ENCODE data around the gene CTAGE9. TPM values are rescaled to one million over a fixed set of nuclear protein-coding genes. Genes with fewer than 3 reads are reported as not detected.

The CTAGE9 gene
- total RNA-seq, 1 experiment from 2014 or later: not detected

DNA sequence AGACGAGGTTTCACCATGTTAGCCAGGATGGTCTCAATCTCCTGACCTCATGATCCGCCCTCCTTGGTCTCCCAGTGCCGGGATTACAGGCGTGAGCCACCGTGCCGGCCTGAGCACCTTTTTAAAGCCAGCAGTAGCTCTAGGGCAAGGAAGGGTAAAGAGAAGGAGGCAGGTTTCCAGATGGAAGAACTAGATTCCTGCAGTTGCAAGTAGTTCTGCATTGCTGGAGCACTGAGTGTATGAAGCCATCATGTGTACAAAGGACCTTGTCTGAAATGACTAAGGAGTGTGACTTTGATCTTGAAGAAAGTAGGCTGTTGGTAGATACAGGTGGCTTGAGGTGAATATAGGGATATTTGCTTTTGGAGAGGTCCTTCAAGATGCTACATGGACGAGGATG, 13.9 kb downstream of the CTAGE9 start:
- Histone ChIP-seq H3K4me1 (replicated peaks; ENCODE audit: insufficient read depth) (no peaks in the 10 kb centered on the region), H3K4me3 (no peak overlapping the region), H4K20me1 (ENCODE audit: insufficient read depth) (no peaks in the 10 kb centered on the region), H3K9me3 (ENCODE audit: insufficient read depth, low read depth) (no peaks in the 10 kb centered on the region), H3K79me2 (ENCODE audit: low read depth) (no peaks in the 10 kb centered on the region), H2AFZ (no peak overlapping the region), H3K9me2 (ENCODE audit: insufficient read depth) (no peaks in the 10 kb centered on the region), H3K27me3 (ENCODE audit: insufficient read depth, low read depth) (no peaks in the 10 kb centered on the region), H3K27ac (no peak overlapping the region), H3K36me3 (ENCODE audit: low read depth) (no peaks in the 10 kb centered on the region), H3K4me2 (no peak overlapping the region), H3F3A (ENCODE audit: insufficient read depth, low read depth) (no peaks in the 10 kb centered on the region)
- TF ChIP-seq, protein P1, sequence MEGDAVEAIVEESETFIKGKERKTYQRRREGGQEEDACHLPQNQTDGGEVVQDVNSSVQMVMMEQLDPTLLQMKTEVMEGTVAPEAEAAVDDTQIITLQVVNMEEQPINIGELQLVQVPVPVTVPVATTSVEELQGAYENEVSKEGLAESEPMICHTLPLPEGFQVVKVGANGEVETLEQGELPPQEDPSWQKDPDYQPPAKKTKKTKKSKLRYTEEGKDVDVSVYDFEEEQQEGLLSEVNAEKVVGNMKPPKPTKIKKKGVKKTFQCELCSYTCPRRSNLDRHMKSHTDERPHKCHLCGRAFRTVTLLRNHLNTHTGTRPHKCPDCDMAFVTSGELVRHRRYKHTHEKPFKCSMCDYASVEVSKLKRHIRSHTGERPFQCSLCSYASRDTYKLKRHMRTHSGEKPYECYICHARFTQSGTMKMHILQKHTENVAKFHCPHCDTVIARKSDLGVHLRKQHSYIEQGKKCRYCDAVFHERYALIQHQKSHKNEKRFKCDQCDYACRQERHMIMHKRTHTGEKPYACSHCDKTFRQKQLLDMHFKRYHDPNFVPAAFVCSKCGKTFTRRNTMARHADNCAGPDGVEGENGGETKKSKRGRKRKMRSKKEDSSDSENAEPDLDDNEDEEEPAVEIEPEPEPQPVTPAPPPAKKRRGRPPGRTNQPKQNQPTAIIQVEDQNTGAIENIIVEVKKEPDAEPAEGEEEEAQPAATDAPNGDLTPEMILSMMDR (conservative IDR thresholded peaks at IDR 0.05): no peak
- no peak for TF ChIP-seq EZH2 (IDR thresholded peaks at IDR 0.05; ENCODE audit: low read depth)
- CTCF ChIA-PET: no interaction called here
- no peak for DNase-seq
- BruUV-seq (replicated peaks): no TSS peak
- POLR2A ChIA-PET (ENCODE audit: unreplicated experiment): no interaction called here
- intact Hi-C loops (cut with micrococcal nuclease; ENCODE audit: unreplicated experiment): no loop called here

GRCh38 chr6:131694832-131695426, 15.9 kb downstream of the CTAGE9 start:
- Histone ChIP-seq H3K27ac (no peak overlapping the region), H3F3A (ENCODE audit: insufficient read depth, low read depth) (no peaks in the 10 kb centered on the region), H4K20me1 (ENCODE audit: insufficient read depth) (no peaks in the 10 kb centered on the region), H2AFZ (no peak overlapping the region), H3K79me2 (ENCODE audit: low read depth) (no peaks in the 10 kb centered on the region), H3K27me3 (ENCODE audit: insufficient read depth, low read depth) (no peaks in the 10 kb centered on the region), H3K4me3 (no peak overlapping the region), H3K4me2 (no peak overlapping the region), H3K9me3 (ENCODE audit: insufficient read depth, low read depth) (no peaks in the 10 kb centered on the region), H3K9me2 (ENCODE audit: insufficient read depth) (no peaks in the 10 kb centered on the region), H3K36me3 (ENCODE audit: low read depth) (no peaks in the 10 kb centered on the region), H3K4me1 (replicated peaks; ENCODE audit: insufficient read depth) (no peaks in the 10 kb centered on the region)
- intact Hi-C loops (cut with micrococcal nuclease; ENCODE audit: unreplicated experiment): no loop called here
- DNase-seq: peak; percentile 44 to 57
- no TSS peak for BruUV-seq (replicated peaks)
- CTCF ChIA-PET: interaction anchor here (0.6 to 1.8 kb wide), 6 partner anchors 215 to 463 kb away, joined by 3 to 10 read pairs (median 6); no protein-coding TSS in a partner anchor
- TF ChIP-seq, protein P1 (conservative IDR thresholded peaks at IDR 0.05): peak; percentile 90
- TF ChIP-seq EZH2 (IDR thresholded peaks at IDR 0.05; ENCODE audit: low read depth): no peak
- POLR2A ChIA-PET (ENCODE audit: unreplicated experiment): no interaction called here

DNA sequence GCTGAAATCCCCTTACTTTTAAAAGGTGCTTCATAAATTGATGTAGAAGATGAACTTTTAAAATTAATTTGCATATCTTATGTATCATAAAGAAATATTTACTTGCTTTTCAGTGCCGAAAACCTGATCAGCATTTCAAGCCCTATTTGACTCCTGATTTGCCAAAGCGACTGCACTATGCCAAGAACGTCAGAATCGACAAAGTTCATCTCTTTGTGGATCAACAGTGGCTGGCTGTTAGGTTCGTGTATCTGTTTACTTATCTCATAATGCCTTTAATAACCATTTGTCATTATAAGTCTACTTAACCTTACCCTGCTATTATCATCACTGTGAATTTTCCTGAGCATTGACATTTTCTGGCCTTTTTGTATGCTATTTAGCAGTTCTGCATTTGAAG, 17.4 kb downstream of the CTAGE9 start:
- no peak overlapping the region for H3K4me2 ChIP-seq
- intact Hi-C loops (cut with micrococcal nuclease; ENCODE audit: unreplicated experiment): no loop called here
- ChIA-PET CTCF (interaction anchor here (0.6 kb wide), 1 partner anchor 59 kb away, joined by 3 read pairs; no protein-coding TSS in a partner anchor), POLR2A (ENCODE audit: unreplicated experiment) (interaction anchor here (0.7 kb wide), 1 partner anchor 65 kb away, joined by 3 read pairs; no protein-coding TSS in a partner anchor)
- H3K9me3 ChIP-seq (ENCODE audit: insufficient read depth, low read depth): no peaks in the 10 kb centered on the region
- no peak overlapping the region for H2AFZ ChIP-seq
- no peaks in the 10 kb centered on the region for H3K4me1 ChIP-seq (replicated peaks; ENCODE audit: insufficient read depth)
- no peak overlapping the region for H3K4me3 ChIP-seq
- no peaks in the 10 kb centered on the region for H3F3A ChIP-seq (ENCODE audit: insufficient read depth, low read depth)
- H3K27ac ChIP-seq: no peak overlapping the region
- no peaks in the 10 kb centered on the region for H3K79me2 ChIP-seq (ENCODE audit: low read depth)
- no TSS peak for BruUV-seq (replicated peaks)
- TF ChIP-seq, protein P1 (conservative IDR thresholded peaks at IDR 0.05): no peak
- no peak for TF ChIP-seq EZH2 (IDR thresholded peaks at IDR 0.05; ENCODE audit: low read depth)
- H4K20me1 ChIP-seq (ENCODE audit: insufficient read depth): no peaks in the 10 kb centered on the region
- H3K36me3 ChIP-seq (ENCODE audit: low read depth): no peaks in the 10 kb centered on the region
- H3K27me3 ChIP-seq (ENCODE audit: insufficient read depth, low read depth): no peaks in the 10 kb centered on the region
- H3K9me2 ChIP-seq (ENCODE audit: insufficient read depth): no peaks in the 10 kb centered on the region
- DNase-seq: no peak
